Ovary (tissue), 9 donors: ENCODE data around the gene RAB37. TPM values are rescaled to one million over a fixed set of nuclear protein-coding genes. Genes with fewer than 3 reads are reported as not detected.

Experiments
- DNase-seq, 5 donors: peaks; one replicate each; pipeline ENCODE4 v3.0.0-alpha.2; 2019 to 2020
- H3K27ac ChIP-seq, 2 donors: fragments of 200-600 bp; one replicate each; pipeline versions ENCODE4 v1.5.1 to v1.8.0; 2019 to 2022
- H3K27me3 ChIP-seq: fragments of 200-600 bp; one replicate; pipeline ENCODE4 v1.8.0; 2022
- H3K36me3 ChIP-seq: fragments of 200-600 bp; sonication (generic); one replicate; pipeline ENCODE4 v1.5.1; 2019
- H3K4me1 ChIP-seq: one replicate; pipeline ENCODE4 v1.8.1; 2013; ENCODE audit warnings: mild to moderate bottlenecking, moderate library complexity; ENCODE audit not compliant: insufficient read depth
- H3K4me3 ChIP-seq: fragments of 200-600 bp; sonication (generic); one replicate; pipeline ENCODE4 v1.5.1; 2017
- H3K9me3 ChIP-seq, 2 donors: fragments of 200-600 bp in 1 of 2; sonication (generic) in 1 of 2; one replicate each; pipeline versions ENCODE4 v1.5.1 to v1.8.1; 2013 to 2019; ENCODE audit warnings: mild to moderate bottlenecking in 1 of 2, moderate library complexity in 1 of 2
- CTCF ChIP-seq, 3 donors: fragments of 450-650 bp in 2 of 3; fragments of 200-600 bp in 1 of 3; IDR thresholded peaks; one replicate each; pipeline versions ENCODE4 v1.5.1 to v1.8.0; 2016 to 2022; ENCODE audit warnings: antibody characterized with exemption in 3 of 3, mild to moderate bottlenecking in 1 of 3
- EP300 ChIP-seq: sonication (generic); formaldehyde crosslinking; IDR thresholded peaks from one replicate; pipeline ENCODE4 v1.6.1; 2017; ENCODE audit warnings: antibody characterized with exemption
- POLR2A ChIP-seq: fragments of 450-650 bp; IDR thresholded peaks from one replicate; pipeline ENCODE4 v1.6.1; 2017; ENCODE audit warnings: antibody characterized with exemption, mild to moderate bottlenecking, moderate library complexity
- WGBS, 3 donors: extraction: QIAGEN DNeasy Blood & Tissue Kit in 1 of 3; methylation state at CpG; one replicate each; pipeline versions ENCODE4 v1.1.5 to v1.1.7; 2013 to 2017; 5-methylcytosine and 5-hydroxymethylcytosine counted together
- intact Hi-C, 4 donors: fragments of 100-400 bp; cut with DNase I; formaldehyde crosslinking; loops; one replicate each; pipeline versions ENCODE4 v1.11.0 to v1.15.1; 2022 to 2023
- polyA plus RNA-seq, 2 donors: library from polyadenylated mRNA; stranded (reverse); fragments of 200-250 nt in 1 of 2; fragments of 350-450 nt in 1 of 2; fragmentation: Illumina TruSeq in 1 of 2; extraction: RNeasy Lipid Tissue Mini Kit (QIAGEN cat#74804) in 1 of 2; gene quantifications; one replicate each; pipeline ENCODE4 v1.2.3, GENCODE V29; 2013 to 2014
- total RNA-seq, 7 donors: library from RNA; depleted of rRNA in 2 of 7; stranded (reverse); fragments of >200 nt in 2 of 7; fragmentation: NEBNext Ultra II Directional in 3 of 7; extraction: Animal tissue kit (Norgen Biotek cat#: 25700) in 3 of 7; gene quantifications; one replicate each; pipeline versions ENCODE4 v1.1.0 to v1.2.4, GENCODE V29; 2016 to 2023
- donor health status: DM: no; HTN: no; CAD: no; lungs with moderate emphysema.
- donor health status: DM: no; HTN: no; CAD: no.
- donor health status: Bipolar disorder and iron deficiency.
- donor health status: DM: yes; HTN: yes; CAD: no.
- donor health status: DM: no; HTN: no; CAD: no.
- donor health status: DM: yes; HTN: yes; CAD: no.

Gene RAB37
- total and polyA plus RNA-seq, 9 donors = 0.45 to 2.4 (median 0.58) TPM; not detected in 2

DNA sequence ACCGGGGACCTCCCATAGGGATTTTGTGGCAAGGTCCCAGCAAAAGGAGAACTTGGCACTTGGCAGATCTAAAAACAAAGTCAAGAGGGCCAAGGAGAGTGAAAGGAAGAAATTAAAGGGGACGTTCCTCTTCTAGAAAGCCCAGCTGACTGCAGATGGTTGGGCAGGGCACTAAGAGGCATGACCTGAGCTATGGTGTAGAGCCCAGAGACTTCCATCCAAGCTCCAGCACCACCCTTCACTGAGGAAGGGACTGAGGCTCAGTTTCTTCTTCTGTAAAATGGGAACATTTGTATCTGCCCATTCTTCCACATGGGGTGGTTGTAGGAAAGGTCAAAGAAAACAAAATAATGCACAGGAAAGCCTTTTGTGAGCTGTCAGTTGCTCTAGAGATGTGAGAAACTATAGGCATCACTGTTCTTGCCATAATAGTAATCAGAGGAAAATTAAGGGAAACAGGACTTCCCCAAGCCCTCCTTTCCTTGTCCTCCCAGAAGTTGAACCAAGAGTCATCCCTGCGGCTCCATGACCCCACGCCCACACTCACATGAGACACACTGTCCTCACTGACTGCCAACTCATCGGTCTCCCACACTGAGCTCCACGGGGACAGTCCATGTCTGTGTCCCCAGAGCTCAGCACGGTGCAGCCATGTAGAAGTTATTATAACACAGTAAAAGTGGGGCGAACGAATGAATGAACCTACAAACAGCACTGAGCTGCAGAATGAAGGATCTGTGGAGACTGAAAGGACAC is 34.8 kb upstream of the RAB37 start:
- no peaks in the 10 kb centered on the region for H3K27me3 ChIP-seq
- no peak overlapping the region for H3K27ac ChIP-seq
- no peaks in the 10 kb centered on the region for H3K9me3 ChIP-seq
- no peaks in the 10 kb centered on the region for H3K4me1 ChIP-seq
- no peak for TF ChIP-seq CTCF (IDR thresholded peaks at IDR 0.05)
- no peak for TF ChIP-seq POLR2A
- TF ChIP-seq EP300 = no peak
- no peaks in the 10 kb centered on the region for H3K36me3 ChIP-seq
- intact Hi-C loops = no loop called here
- DNase-seq = no peak
- 68 to 76% (median 68%) methylated on average over 9 of the region's 9 CpGs for whole genome bisulfite sequencing, 3 donors
- no peak overlapping the region for H3K4me3 ChIP-seq

- TF ChIP-seq POLR2A (no peak), EP300 (no peak), CTCF (IDR thresholded peaks at IDR 0.05) (no peak)
- 59 to 71% (median 59%) methylated on average over 2 of the region's 2 CpGs for WGBS, 3 donors
- intact Hi-C loops = no loop called here
- Histone ChIP-seq H3K4me1 (no peaks in the 10 kb centered on the region), H3K36me3 (no peaks in the 10 kb centered on the region), H3K9me3 (no peaks in the 10 kb centered on the region), H3K27me3 (no peaks in the 10 kb centered on the region), H3K27ac (no peak overlapping the region), H3K4me3 (no peak overlapping the region)
- no peak for DNase-seq
These were observed 33.7 kb upstream of the RAB37 start for GRCh38 chr17:74703311-74703710.

- no peak for TF ChIP-seq POLR2A
- no peak for TF ChIP-seq CTCF (IDR thresholded peaks at IDR 0.05)
- TF ChIP-seq EP300 = no peak
- intact Hi-C loops = no loop called here
- WGBS, 3 donors = 77 to 87% (median 86%) methylated on average over 8 of the region's 8 CpGs
- Histone ChIP-seq H3K4me1 (no peaks in the 10 kb centered on the region), H3K27ac (no peak overlapping the region), H3K4me3 (no peak overlapping the region), H3K36me3 (no peaks in the 10 kb centered on the region), H3K9me3 (no peaks in the 10 kb centered on the region), H3K27me3 (no peaks in the 10 kb centered on the region)
- no peak for DNase-seq
These were observed 32.5 kb upstream of the RAB37 start for GRCh38 chr17:74704544-74704943.

DNA sequence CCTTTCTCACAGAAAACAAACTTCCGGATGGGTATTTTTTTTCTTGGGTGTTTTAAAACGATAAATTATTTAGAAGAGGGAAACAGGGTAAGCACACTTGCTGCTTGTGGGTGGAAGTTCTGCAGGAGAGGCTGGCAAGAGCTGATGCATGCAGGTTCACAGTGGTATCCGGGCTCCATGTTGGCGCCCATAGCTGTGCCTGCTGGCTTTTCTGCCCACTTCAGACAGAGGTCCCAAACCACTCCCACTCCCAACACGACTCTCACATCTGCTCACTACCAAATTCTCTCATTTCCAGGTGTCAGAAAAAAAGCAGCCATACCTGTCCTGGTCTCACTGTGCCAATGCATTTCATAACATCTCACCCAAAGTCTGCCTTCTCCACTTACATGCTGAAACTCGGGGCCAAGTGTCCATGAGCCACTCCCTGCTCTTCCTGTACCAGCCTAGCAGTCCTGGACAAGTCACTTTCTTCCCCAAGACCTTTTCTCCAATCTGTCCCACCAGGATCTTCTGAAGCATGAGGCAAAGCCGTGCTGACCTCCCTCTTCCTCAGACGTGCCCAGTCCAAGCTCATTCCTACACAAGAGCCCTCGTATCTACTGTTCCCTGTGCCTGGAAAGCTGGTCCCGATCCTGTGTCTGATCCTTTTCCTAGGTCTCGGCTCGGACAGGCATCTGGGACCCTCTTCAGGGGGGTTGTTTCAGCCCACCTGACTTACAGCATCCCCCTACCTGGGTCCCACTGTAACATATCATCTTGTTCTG is 25.8 kb upstream of the RAB37 start:
- intact Hi-C loops = no loop called here
- no peaks in the 10 kb centered on the region for H3K4me1 ChIP-seq
- no peak overlapping the region for H3K4me3 ChIP-seq
- no peaks in the 10 kb centered on the region for H3K36me3 ChIP-seq
- no peak overlapping the region for H3K27ac ChIP-seq
- WGBS, 3 donors = 51 to 60% (median 59%) methylated on average over 12 of the region's 12 CpGs
- DNase-seq = no peak
- no peaks in the 10 kb centered on the region for H3K9me3 ChIP-seq
- TF ChIP-seq CTCF (IDR thresholded peaks at IDR 0.05) = no peak
- no peak for TF ChIP-seq EP300
- TF ChIP-seq POLR2A = no peak
- H3K27me3 ChIP-seq = no peaks in the 10 kb centered on the region
